H1 (cell line): ENCODE results near the gene SORD. TPM values are rescaled to one million over a fixed set of nuclear protein-coding genes. Genes with fewer than 3 reads are reported as not detected.

Source experiments
- CTCF ChIA-PET: fragments of 300-600 bp; sonication (Branson Sonifier 250); formaldehyde crosslinking; loops from one replicate; lab custom pipeline; 2021; ENCODE audit not compliant: partially characterized antibody; lab: Charles Lee
- POLR2A ChIA-PET: fragments of 300-600 bp; sonication (Branson Sonifier 250); formaldehyde crosslinking; loops from one replicate; lab custom pipeline; 2021; ENCODE audit warnings: inconsistent platforms; ENCODE audit not compliant: partially characterized antibody; lab: Charles Lee
- DNase-seq, 2 experiments: peaks; one replicate each; pipeline versions ENCODE4 v3.0.0 to v3.0.0-alpha.2; 2010 to 2022; ENCODE audit warnings: low spot score in 2 of 2, low read depth in 1 of 2, mixed read lengths in 1 of 2
- FAIRE-seq: peaks from 2 replicates; lab custom pipeline; 2011; peaks lifted over from hg19 to GRCh38; lab: Jason Lieb, UNC
- H2AFZ ChIP-seq: 2 replicates; pipeline ENCODE4 v1.8.1; 2012; ENCODE audit warnings: low read length, inconsistent platforms
- H2AK5ac ChIP-seq: 2 replicates; pipeline ENCODE4 v1.6.1; 2013; ENCODE audit warnings: low read depth, low read length
- H2BK120ac ChIP-seq: replicated peaks from 2 replicates; pipeline ENCODE3; 2013; ENCODE audit warnings: low read depth, low read length, inconsistent platforms
- H2BK12ac ChIP-seq: 2 replicates; pipeline ENCODE4 v1.6.1; 2013; ENCODE audit warnings: low read depth, low read length
- H2BK15ac ChIP-seq: 2 replicates; pipeline ENCODE4 v1.6.1; 2013; ENCODE audit warnings: low read length
- H2BK20ac ChIP-seq: 2 replicates; pipeline ENCODE4 v1.6.1; 2013; ENCODE audit warnings: low read length
- H2BK5ac ChIP-seq: 2 replicates; pipeline ENCODE4 v1.6.1; 2013; ENCODE audit warnings: low read depth, low read length
- H3K14ac ChIP-seq: 2 replicates; pipeline ENCODE4 v1.6.1; 2013; ENCODE audit warnings: inconsistent platforms; ENCODE audit not compliant: insufficient read length
- H3K18ac ChIP-seq: 2 replicates; pipeline ENCODE4 v1.6.1; 2013; ENCODE audit warnings: low read length; ENCODE audit errors: extremely low read depth
- H3K23ac ChIP-seq: 2 replicates; pipeline ENCODE4 v1.6.1; 2013; ENCODE audit warnings: inconsistent platforms; ENCODE audit not compliant: insufficient read length
- H3K23me2 ChIP-seq: 2 replicates; pipeline ENCODE4 v1.6.1; 2013; ENCODE audit warnings: low read depth, low read length
- H3K27ac ChIP-seq: 2 replicates; pipeline ENCODE4 v1.6.1; 2011; ENCODE audit warnings: low read depth, low read length, inconsistent platforms
- H3K27me3 ChIP-seq, 4 experiments: replicated peaks in 1 of 4; 1 replicate in 1 of 4; 2 replicates in 3 of 4; pipeline versions ENCODE4 v1.6.1 to v1.8.1; 2011 to 2013; ENCODE audit warnings: low read length in 3 of 4, mild to moderate bottlenecking in 3 of 4, inconsistent platforms in 2 of 4, mixed read lengths in 2 of 4, moderate library complexity in 1 of 4; ENCODE audit not compliant: control insufficient read depth in 3 of 4, insufficient read depth in 3 of 4; ENCODE audit errors: extremely low read depth in 1 of 4
- H3K36me3 ChIP-seq, 4 experiments: 2 replicates each; pipeline versions ENCODE4 v1.6.1 to v1.8.1; 2011 to 2013; ENCODE audit warnings: mild to moderate bottlenecking in 4 of 4, low read length in 3 of 4, moderate library complexity in 2 of 4, control low read depth in 1 of 4, inconsistent platforms in 1 of 4; ENCODE audit not compliant: insufficient read depth in 4 of 4, control insufficient read depth in 2 of 4
- H3K4ac ChIP-seq: replicated peaks from 2 replicates; pipeline ENCODE3; 2013; ENCODE audit warnings: low read length, low read depth, mixed read lengths, inconsistent platforms; ENCODE audit not compliant: insufficient read length
- H3K4me1 ChIP-seq, 4 experiments: replicated peaks in 1 of 4; 1 replicate in 1 of 4; 2 replicates in 3 of 4; pipeline versions ENCODE4 v1.6.1 to v1.8.1; 2011 to 2013; ENCODE audit warnings: low read length in 3 of 4, inconsistent platforms in 2 of 4, mixed read lengths in 1 of 4; ENCODE audit not compliant: insufficient read depth in 4 of 4, control insufficient read depth in 3 of 4
- H3K4me2 ChIP-seq, 2 experiments: 2 replicates each; pipeline versions ENCODE4 v1.6.1 to v1.8.1; 2011 to 2013; ENCODE audit warnings: low read depth in 2 of 2, low read length in 2 of 2, control low read depth in 1 of 2, inconsistent platforms in 1 of 2, mild to moderate bottlenecking in 1 of 2; ENCODE audit not compliant: insufficient read depth in 1 of 2
- H3K4me3 ChIP-seq, 4 experiments: fragments of 200-600, 300-600 bp in 1 of 4; sonication (generic), shearing (Covaris generic), sonication (Bioruptor Twin) in 1 of 4; 2 replicates each; pipeline versions ENCODE4 v1.5.1 to v1.8.1; 2011 to 2016; ENCODE audit warnings: low read length in 4 of 4, low read depth in 3 of 4, control low read depth in 2 of 4, inconsistent platforms in 2 of 4, mild to moderate bottlenecking in 2 of 4, mixed read lengths in 1 of 4, moderate library complexity in 1 of 4; ENCODE audit not compliant: insufficient read depth in 2 of 4; ENCODE audit errors: extremely low read depth in 1 of 4
- H3K56ac ChIP-seq: replicated peaks from 2 replicates; pipeline ENCODE3; 2013; ENCODE audit warnings: low read depth, mild to moderate bottlenecking, mixed read lengths, low read length, inconsistent platforms; ENCODE audit not compliant: insufficient read length
- H3K79me1 ChIP-seq: 2 replicates; pipeline ENCODE4 v1.6.1; 2013; ENCODE audit warnings: low read depth, low read length, control low read depth
- H3K79me2 ChIP-seq, 2 experiments: 2 replicates each; pipeline versions ENCODE4 v1.6.1 to v1.8.1; 2012 to 2013; ENCODE audit warnings: low read length in 2 of 2, mild to moderate bottlenecking in 2 of 2, inconsistent platforms in 1 of 2; ENCODE audit not compliant: insufficient read depth in 2 of 2, control insufficient read depth in 1 of 2
- H3K9ac ChIP-seq, 4 experiments: replicated peaks in 1 of 4; 1 replicate in 1 of 4; 2 replicates in 3 of 4; pipeline versions ENCODE4 v1.6.1 to v1.8.1; 2011 to 2013; ENCODE audit warnings: low read depth in 3 of 4, low read length in 3 of 4, control low read depth in 2 of 4, mild to moderate bottlenecking in 2 of 4, moderate library complexity in 2 of 4, inconsistent platforms in 1 of 4; ENCODE audit errors: extremely low read depth in 1 of 4
- H3K9me3 ChIP-seq, 2 experiments: 2 replicates each; pipeline versions ENCODE4 v1.6.1 to v1.8.1; 2012 to 2013; ENCODE audit warnings: mild to moderate bottlenecking in 2 of 2, moderate library complexity in 2 of 2, control low read depth in 1 of 2, inconsistent platforms in 1 of 2, low read depth in 1 of 2, low read length in 1 of 2, mixed read lengths in 1 of 2; ENCODE audit not compliant: insufficient read depth in 2 of 2
- H4K20me1 ChIP-seq, 2 experiments: replicated peaks in 1 of 2; 2 replicates each; pipeline versions ENCODE3 to v1.8.1; 2011 to 2013; ENCODE audit warnings: inconsistent platforms in 2 of 2, low read length in 2 of 2, mild to moderate bottlenecking in 1 of 2; ENCODE audit not compliant: insufficient read depth in 2 of 2, control insufficient read depth in 1 of 2
- H4K5ac ChIP-seq: 2 replicates; pipeline ENCODE4 v1.6.1; 2013; ENCODE audit warnings: low read length, low read depth, mixed read lengths, inconsistent platforms; ENCODE audit not compliant: insufficient read length
- H4K8ac ChIP-seq: 2 replicates; pipeline ENCODE4 v1.8.0; 2013; ENCODE audit warnings: mild to moderate bottlenecking, moderate library complexity, low read length, inconsistent platforms; ENCODE audit not compliant: insufficient read depth; ENCODE audit errors: extremely low read depth
- H4K91ac ChIP-seq: replicated peaks from 2 replicates; pipeline ENCODE3; 2013; ENCODE audit warnings: low read length, mixed read lengths, inconsistent platforms; ENCODE audit not compliant: insufficient read length
- CBX8 ChIP-seq: fragments of 300-800, 300-1000 bp; sonication (generic); IDR thresholded peaks from 2 replicates; pipeline ENCODE4 v1.7.1; 2016; ENCODE audit warnings: low read depth, low read length, borderline replicate concordance
- CEBPB ChIP-seq: IDR thresholded peaks from 2 replicates; pipeline ENCODE4 v1.6.1; 2012; ENCODE audit warnings: low read depth, low read length
- EZH2 ChIP-seq: fragments of 200-600 bp; sonication (generic); IDR thresholded peaks from 2 replicates; pipeline ENCODE4 v1.7.1; 2012; ENCODE audit warnings: low read depth, mild to moderate bottlenecking, moderate library complexity, low read length, inconsistent platforms; ENCODE audit not compliant: severe bottlenecking
- GABPA ChIP-seq: IDR thresholded peaks from 2 replicates; pipeline ENCODE4 v1.6.1; 2011; ENCODE audit warnings: mild to moderate bottlenecking, low read length, moderate library complexity, borderline replicate concordance; ENCODE audit not compliant: insufficient read depth
- KDM4A ChIP-seq: IDR thresholded peaks from one replicate; pipeline ENCODE4 v1.7.1; 2012; ENCODE audit warnings: low read depth, mild to moderate bottlenecking, moderate library complexity, low read length, inconsistent platforms; ENCODE audit not compliant: severe bottlenecking
- MAFK ChIP-seq: IDR thresholded peaks from 2 replicates; pipeline ENCODE4 v1.6.1; 2012; ENCODE audit warnings: low read depth, mild to moderate bottlenecking, improper control_type of control experiment, low read length
- SUZ12 ChIP-seq: fragments of 200-600 bp; sonication (generic); IDR thresholded peaks from 2 replicates; pipeline ENCODE4 v1.6.1; 2012; ENCODE audit warnings: mild to moderate bottlenecking, inconsistent platforms, low read length, moderate library complexity, mixed read lengths
- WGBS, 2 experiments: shearing (Covaris generic) in 1 of 2; methylation state at CpG; one replicate each; pipeline versions ENCODE4 v1.1.6 to v1.1.7; 2013 to 2015; ENCODE audit warnings: low lambda C conversion rate in 2 of 2, mixed read lengths in 2 of 2, inconsistent platforms in 1 of 2, low coverage in 1 of 2, missing lambda C conversion rate in 1 of 2; ENCODE audit not compliant: insufficient replicate concordance in 2 of 2, insufficient coverage in 1 of 2, insufficient read length in 1 of 2; ENCODE audit errors: extremely low coverage in 1 of 2, missing lambda C conversion rate in 1 of 2; 5-methylcytosine and 5-hydroxymethylcytosine counted together
- polyA plus RNA-seq, 7 experiments: library from polyadenylated mRNA; depleted of rRNA in 3 of 7; stranded (reverse) in 5 of 7; unstranded in 2 of 7; fragments of >200 nt in 5 of 7; fragments of 200-250 nt in 2 of 7; gene quantifications; 1 replicate in 5 of 7; 2 replicates in 1 of 7; 4 replicates in 1 of 7; pipeline versions ENCODE4 v1.2.1 to v1.2.3, GENCODE V29; 2011 to 2013; ENCODE audit warnings: missing spikeins in 2 of 7, mixed read lengths in 2 of 7
- total RNA-seq: library from RNA; stranded (reverse); fragmentation: NEBNext Ultra II Directional; extraction: Animal tissue kit (Norgen Biotek cat#: 25700); gene quantifications from 2 replicates; pipeline ENCODE4 v1.2.1, GENCODE V29; 2021
- TF ChIP-seq, protein P1 (sequence below): IDR thresholded peaks from 2 replicates; pipeline ENCODE4 v1.6.1; 2012; ENCODE audit warnings: inconsistent platforms
- TF ChIP-seq, protein P2 (sequence below): IDR thresholded peaks from 2 replicates; pipeline ENCODE4 v1.6.1; 2012; ENCODE audit warnings: inconsistent platforms

SORD gene
- total and polyA plus RNA-seq, 2 of the 8 experiments (the other 6 are each of a cell fraction or from before 2014, with no cell fraction given), result 52.6 to 75.8 TPM

DNA sequence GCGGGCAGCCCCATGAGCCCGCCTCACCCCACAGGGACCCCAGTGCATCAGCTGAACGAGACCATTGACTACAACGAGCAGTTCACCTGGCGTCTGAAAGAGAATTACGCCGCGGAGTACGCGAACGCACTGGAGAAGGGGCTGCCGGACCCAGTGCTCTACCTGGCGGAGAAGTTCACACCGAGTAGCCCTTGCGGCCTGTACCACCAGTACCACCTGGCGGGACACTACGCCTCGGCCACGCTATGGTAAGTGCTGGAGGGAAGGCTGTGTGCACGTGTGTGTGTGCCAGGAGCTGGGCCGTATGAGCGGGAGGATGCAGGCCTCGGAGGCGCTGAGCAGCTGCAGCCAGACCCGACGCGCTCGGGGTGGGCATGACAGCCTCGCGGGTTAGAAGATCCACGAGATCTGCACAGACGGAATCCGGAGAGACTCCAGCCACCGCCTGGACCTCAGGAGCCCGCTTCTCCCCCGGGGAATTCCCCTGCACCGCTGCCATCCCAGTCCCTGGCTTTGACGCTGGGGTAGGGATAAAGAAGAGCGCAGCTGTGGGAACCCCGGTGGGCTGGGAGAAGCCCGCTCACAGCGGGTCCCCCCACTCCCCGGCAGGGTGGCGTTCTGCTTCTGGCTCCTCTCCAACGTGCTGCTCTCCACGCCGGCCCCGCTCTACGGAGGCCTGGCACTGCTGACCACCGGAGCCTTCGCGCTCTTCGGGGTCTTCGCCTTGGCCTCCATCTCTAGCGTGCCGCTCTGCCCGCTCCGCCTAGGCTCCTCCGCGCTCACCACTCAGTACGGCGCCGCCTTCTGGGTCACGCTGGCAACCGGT, 93.7 kb downstream of the SORD start:
- Histone ChIP-seq H3K23ac (no peak overlapping the region), H3K4me2 (peak overlapping the region; percentile 4 to 65), H2BK12ac (no peak overlapping the region; the same call in 1 of the 2 replicates), H3K27ac (no peak overlapping the region), H4K8ac (0 out of 2 replicates have a peak overlapping the region, but pooled peaks have one; percentile 25), H3K18ac (no peak overlapping the region), H2BK5ac (no peak overlapping the region), H3K9me3 (no peaks in the 10 kb centered on the region; a peak in 1 of 4 replicates), H3K36me3 (peaks cover 0 to 6% (median 0%) of the 10 kb centered on the region in 4 experiments; a peak in 1 of 8 replicates), H4K91ac (no peak overlapping the region), H3K79me1 (no peaks in the 10 kb centered on the region), H2BK120ac (no peak overlapping the region), H3K4me1 (peaks cover 0 to 30% (median 23%) of the 10 kb centered on the region in 4 experiments; a peak in 6 of 7 replicates), H2BK20ac (no peak overlapping the region), H3K79me2 (no peaks in the 10 kb centered on the region), H2AK5ac (no peak overlapping the region), H2BK15ac (peak overlapping the region; percentile 61; the same call in 1 of the 2 replicates), H3K27me3 (peaks cover 62 to 73% (median 66%) of the 10 kb centered on the region in 4 experiments), H3K9ac (no peak overlapping the region), H4K5ac (no peak overlapping the region), H4K20me1 (peaks cover 21 to 44% of the 10 kb centered on the region in 2 experiments), H2AFZ (no peak overlapping the region), H3K14ac (no peak overlapping the region), H3K56ac (no peak overlapping the region), H3K4ac (no peak overlapping the region), H3K4me3 (peak overlapping the region in 3 of 4 experiments; percentile 1 to 54 (median 2); a peak in 3 of 8 replicates), H3K23me2 (peaks cover 6% of the 10 kb centered on the region; the same call in 1 of the 2 replicates)
- TF ChIP-seq, protein P1, sequence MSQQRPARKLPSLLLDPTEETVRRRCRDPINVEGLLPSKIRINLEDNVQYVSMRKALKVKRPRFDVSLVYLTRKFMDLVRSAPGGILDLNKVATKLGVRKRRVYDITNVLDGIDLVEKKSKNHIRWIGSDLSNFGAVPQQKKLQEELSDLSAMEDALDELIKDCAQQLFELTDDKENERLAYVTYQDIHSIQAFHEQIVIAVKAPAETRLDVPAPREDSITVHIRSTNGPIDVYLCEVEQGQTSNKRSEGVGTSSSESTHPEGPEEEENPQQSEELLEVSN, result peak; percentile 71
- TF ChIP-seq GABPA, result no peak
- TF ChIP-seq CBX8, result 0 out of 2 replicates have a peak, but pooled peaks have one; percentile 28
- no peak for TF ChIP-seq CEBPB
- TF ChIP-seq SUZ12, result peak; percentile 97
- TF ChIP-seq, protein P2, sequence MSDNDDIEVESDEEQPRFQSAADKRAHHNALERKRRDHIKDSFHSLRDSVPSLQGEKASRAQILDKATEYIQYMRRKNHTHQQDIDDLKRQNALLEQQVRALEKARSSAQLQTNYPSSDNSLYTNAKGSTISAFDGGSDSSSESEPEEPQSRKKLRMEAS, result peak; percentile 85
- peak; percentile 1 for TF ChIP-seq KDM4A
- TF ChIP-seq MAFK, result no peak
- TF ChIP-seq EZH2, result peak; percentile 96
- ChIA-PET POLR2A (interaction anchor here (1.3 to 1.4 kb wide), 2 partner anchors 17 to 48 kb away, joined by 3 to 4 read pairs; no protein-coding TSS in a partner anchor), CTCF (interaction anchor here (0.5 to 5.5 kb wide), 7 partner anchors 8 to 72 kb away, joined by 3 to 45 read pairs (median 5); partner anchors contain the start of genes DUOX1 and DUOXA1)
- DNase-seq, result peak in 1 of 2 experiments; percentile 61
- FAIRE-seq, result no peak
- 9% methylated on average over 53 of the region's 65 CpGs; no CpG with 5 or more reads in 1 of the 2 experiments for WGBS, 2 experiments
